NOMO-1 (cell line): Measurements from ENCODE around the gene GRB10.
A peak's percentile ranks its signal among the peaks of the same experiment; 100 is the strongest.

Experiments
- DNase-seq, 2 experiments: peaks; one replicate each; lab custom pipeline; 2025; ENCODE audit not compliant: unreplicated experiment in 2 of 2; lab: John Stamatoyannopoulos, UW

GRB10 gene

DNA sequence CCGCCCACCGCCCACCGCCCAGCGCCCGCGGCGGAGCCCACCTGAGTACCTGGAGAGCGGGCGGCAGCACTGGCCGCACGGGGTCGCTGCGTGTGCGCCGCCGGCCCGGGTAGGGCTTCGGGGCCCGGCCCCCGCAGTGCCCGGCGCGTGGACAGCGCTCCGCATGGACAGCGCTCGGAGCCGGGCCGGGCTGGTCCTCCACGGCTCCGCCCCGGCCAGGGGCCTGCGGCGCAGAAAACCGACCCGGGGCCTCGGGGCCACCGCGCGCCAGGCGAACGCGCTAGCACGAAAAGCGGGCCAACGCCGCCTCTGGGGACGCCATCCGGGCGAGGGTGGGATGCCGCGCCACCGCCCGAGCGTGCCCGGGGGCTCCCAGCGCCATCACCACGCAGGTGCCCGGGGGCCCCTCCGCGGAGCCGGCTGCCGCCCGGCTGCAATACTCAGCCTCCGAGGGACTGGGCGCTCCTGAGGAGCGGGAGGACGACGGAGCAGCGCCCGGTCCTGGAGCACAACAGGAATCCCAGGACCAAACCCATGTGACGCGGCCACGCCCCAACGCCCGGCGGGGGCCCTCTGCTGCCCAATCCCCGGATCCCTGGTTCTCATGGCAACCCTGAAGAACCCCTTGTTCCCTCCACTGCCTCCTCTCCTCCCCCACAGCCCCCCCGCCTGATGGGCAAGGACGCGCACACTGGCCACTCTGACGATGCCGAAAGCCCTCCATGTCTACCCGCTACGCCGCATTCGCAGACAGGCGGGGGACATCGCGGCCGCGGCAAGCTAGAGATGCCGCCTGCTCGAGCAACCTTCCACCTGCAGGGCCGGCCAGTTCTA, at the start of gene GRB10:
Gene GRB10 (minus strand): TSS at position 522 of the 834 bp plus-strand sequence. CDS start 50,574 bp downstream, outside the sequence.
- no peak for DNase-seq

DNA sequence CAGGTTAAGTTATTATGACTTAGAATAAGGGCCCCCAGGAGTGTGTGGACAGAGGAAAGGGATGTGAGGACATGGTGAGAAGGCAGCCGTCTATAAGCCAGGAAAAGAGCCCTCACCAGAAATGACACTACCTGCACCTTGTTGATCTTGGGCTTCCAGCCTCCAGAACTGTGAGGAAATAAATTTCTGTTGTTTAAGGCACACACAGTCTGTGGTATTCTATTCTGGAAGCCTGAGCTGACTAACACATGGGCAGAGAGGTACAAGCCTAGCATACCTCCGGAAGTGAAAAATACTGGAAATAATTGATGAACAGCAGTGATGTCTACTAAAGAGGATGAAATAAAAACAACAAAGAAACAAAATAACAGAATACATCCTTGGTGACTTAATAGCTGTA, 46.1 kb upstream of the GRB10 start:
- no peak for DNase-seq

GRCh38 chr7:50828116-50828515, 45.4 kb upstream of the GRB10 start:
- no peak for DNase-seq

GRCh38 chr7:50827281-50827680, 44.6 kb upstream of the GRB10 start:
- DNase-seq, result no peak

GRCh38 chr7:50826371-50827172, 43.9 kb upstream of the GRB10 start:
- DNase-seq, result peak in 1 of 2 experiments; percentile 7

- no peak for DNase-seq
Observed at GRCh38 chr7:50825465-50825864, 42.8 kb upstream of the GRB10 start.

- no peak for DNase-seq
Observed at GRCh38 chr7:50824882-50825281, 42.2 kb upstream of the GRB10 start.

DNA sequence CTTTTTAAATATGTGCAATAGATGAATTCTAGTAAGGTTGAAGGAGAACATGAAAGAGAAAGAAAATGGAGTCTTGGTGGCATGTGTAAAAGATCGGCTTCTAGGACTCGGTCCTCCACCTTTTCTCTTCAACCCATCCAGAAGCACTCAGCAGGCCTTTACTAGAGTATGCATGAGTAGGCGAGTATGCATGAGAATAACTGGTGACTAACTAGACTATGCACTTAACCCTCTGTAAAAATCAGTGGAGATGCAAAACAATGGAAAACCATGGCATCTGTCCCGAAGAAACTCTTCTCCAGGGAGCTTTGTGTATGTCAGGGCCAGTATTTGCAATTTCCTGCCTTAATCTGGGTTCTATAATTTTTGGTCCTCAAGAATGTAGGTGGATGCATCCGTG, 40.0 kb upstream of the GRB10 start:
- no peak for DNase-seq

GRCh38 chr7:50822110-50822509, 39.4 kb upstream of the GRB10 start:
- no peak for DNase-seq

DNA sequence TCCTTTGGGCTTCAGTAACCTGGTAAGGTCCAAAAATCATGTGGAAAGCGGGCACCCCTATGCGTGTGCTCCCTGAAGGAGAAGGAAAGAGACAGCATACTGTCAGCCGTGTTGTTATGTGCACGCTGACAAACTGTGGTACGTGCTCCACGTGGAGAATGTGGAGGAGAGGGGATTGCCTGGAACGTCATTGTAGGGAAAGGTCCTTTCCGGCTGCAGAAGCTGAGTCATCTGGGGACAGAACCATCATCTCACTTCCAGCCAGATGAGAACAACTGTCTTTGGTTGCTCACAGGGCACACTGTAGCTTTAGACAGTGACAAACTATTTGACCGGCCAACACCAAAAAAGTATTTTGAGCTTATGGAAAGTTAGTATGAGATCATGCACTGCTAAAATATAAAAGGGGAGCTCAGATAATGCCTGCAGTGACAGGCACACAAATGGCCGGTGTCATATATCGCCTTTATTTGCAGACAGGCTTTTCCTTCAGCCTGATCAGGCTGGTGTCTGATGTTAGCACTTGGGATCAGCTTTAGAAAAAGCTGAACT, 38.8 kb upstream of the GRB10 start:
- DNase-seq, result no peak

DNA sequence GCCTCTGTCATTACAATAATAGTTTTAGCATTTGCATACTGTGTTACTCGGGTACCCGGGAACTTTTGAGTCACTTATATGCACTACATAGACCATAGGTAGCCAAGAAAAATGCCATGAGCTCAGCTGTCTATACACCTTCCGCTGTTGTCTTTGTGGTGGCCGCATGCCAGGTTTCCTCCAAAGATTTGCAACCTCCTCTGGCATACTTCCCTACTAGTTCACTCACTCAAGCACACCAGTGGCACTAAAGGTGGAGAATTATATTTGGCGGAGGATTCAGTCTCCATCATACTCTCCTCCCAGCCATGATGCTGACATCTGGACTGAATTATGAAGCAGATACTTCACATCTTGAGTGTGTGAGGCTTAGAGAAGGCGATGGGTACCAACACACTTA, 35.6 kb upstream of the GRB10 start:
- no peak for DNase-seq

DNA sequence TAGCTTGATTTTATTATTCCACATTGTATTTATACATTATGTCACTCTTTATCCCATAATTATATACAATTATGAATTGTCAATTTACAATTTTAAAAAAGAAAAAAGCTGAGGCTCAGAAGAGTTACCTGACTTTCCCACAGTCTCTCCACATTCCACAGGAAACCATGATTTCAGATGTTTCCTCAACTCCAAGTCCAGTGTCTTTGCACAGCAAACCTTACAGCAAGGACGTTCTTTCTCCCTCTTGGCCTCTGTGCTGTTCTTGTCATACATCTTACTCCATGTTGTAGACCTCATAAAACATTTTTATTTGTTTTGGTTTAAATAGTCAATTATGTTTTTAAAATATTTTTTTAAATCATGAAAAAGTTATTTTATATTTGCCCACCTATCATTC, 34.9 kb upstream of the GRB10 start:
- DNase-seq, result no peak

GRCh38 chr7:50815138-50815537, 32.4 kb upstream of the GRB10 start:
- no peak for DNase-seq

- no peak for DNase-seq
Observed at GRCh38 chr7:50814166-50814565, 31.5 kb upstream of the GRB10 start.

DNA sequence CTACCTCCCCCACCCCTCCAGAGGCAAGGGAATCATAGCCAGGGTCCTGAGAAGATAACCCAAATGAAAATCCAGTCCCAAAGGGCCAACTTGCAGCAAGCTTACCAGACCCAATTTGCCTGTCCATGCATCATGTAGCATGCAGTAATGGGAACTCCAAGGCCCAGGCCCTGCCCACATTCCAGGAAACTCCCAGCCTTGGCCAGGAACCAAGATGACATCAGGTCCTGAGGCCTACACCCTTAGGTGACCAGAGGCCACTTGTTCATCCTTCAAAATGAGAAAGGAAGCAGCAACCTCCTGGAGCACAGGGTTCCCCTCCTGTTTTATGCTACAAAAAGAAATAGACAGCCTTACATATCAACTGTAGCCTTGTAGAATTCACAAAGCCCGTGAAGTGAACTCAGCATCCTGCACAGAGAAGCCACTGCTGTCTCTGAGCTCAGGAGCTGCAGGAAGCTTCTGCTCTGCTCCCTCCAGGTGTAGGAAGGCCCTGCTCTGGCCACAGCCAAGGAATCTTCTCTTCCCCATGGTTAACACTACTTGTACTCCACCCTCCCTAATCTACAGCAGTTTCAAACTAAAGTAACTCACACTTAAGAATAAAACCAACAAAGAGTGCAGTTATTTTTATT, 30.3 kb upstream of the GRB10 start:
- DNase-seq, result no peak

DNA sequence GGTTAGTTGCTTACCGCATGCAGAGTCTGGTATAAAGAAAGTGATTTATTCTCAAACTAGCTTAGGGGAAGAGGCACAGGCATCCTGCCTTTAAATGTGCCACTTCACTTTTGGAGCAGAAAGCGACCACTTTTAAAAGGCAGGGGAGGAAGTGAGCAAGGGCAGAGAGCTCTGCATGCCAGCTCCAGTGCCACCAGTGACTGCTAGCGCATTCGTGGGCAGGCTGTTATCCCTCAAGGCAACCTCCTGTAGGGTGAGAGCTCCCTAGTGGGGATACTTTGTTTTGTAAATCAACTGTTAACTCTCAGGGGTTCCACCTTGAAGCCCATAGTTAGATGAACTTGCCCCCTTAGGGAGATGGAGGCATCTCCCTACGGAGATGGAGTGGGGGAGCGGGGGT, 29.4 kb upstream of the GRB10 start:
- DNase-seq, result no peak

DNA sequence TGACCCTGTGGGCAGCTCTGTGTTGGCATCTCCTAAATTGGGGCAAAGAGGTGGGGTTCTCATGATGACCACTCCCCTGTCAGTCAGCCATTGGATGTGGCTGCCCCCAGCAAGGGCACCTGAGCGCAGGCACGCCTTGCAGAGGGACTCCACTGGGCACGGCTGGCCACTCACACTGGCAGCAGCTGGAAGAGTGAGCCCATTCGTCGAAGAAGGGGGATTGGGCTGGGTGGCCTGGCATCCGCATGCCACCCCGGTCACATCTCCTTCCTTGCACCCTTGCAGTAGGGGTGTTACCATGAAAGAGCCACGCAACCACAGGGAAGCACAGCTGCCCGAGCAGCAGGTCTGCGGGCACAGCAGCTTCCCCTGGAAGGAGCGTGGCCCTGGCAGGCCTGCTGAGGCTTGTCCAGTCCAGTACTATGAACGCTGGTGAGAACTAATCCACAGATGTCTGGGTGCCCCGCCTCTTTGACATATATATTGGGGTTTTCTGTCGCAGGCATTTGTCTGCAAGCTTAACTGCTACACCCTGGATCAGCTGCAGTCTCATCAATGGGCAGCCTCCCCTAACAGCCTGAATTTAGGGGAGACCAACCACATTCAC, 25.7 kb upstream of the GRB10 start:
- no peak for DNase-seq

DNA sequence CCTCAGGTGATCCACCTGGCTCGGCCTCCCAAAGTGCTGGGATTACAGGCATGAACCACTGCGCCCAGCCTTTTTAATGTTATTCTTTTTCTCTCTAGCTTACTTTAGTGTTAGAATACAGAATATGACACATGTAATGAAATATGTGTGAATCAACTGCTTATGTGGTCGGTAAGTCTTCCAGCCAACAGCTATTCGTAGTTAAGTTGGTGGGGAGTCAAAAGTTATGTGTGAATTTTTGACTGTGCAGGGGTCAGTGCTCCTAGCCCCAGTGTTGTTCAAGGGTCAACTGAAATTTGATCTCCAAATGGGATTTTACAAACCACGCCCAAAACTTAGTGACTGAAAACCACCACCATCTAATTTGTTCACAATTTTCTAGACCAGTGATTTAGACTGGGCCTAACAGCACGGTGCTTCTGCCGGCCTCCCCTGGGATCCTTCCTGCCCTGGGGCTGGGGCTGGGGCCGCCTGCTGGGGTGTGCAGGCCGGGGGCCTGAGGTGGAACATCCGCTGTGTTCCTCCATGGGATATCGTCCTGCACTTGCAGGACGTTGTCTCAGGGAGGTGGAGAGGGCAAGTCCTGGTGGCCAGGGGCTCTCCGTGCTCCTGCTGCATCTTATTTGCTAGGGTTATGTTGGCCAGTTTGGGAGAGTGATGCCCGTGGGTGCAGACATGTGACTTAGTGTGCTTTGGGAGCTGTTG, 24.5 kb upstream of the GRB10 start:
- DNase-seq, result no peak

DNA sequence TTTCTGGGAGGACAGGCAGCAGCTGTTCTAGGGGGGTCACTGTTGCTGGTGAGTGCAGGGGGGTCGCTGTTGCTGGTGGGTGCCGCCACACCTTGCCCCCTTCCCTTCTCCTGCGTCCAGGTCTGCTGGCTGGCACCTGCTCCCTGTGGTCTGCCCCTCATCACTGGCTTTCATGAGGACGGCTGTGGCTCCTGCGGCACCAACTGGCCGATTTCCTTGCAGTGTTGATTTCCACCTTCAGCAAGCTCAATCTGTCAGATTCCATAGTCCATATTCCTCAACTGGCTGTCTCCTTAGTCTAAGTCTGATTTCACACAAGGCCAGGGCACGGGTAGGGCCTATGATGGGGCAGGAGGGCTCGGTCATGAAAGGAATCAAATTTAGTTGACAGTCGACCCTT, 23.4 kb upstream of the GRB10 start:
- no peak for DNase-seq

DNA sequence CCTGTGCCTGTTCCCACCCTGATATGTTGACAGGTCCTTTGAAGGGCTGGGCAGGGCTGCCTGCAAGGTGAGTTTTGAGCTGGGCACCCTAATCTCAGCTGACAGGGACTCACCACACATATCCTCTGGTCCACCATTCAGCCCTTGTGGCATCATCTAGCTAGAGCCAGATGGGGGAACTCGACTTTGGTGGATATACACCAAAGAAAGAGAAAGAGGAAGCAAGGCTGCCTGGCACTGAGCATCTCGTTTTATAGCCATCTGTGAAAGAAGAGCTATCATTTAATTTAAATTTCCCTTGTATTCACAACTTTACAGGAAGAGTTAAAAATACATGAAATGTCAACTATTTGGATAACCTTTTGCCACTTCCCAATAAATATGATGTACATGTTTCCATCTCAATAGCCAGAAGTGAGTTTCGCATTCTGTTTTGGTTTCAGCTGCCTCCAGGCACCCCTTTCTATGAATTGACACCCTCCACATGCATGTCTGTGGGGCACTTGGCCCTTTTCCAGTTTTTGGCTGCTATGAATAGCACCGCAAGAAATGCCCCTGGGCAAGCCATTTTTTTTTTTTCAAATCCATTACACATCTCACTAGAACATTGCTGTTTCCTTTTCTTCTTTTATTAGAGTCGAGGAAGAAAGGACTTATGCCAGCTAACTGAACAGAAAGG, 22.9 kb upstream of the GRB10 start:
- no peak for DNase-seq
